ENCODE results near the gene PACSIN2.

Gene PACSIN2

DNA sequence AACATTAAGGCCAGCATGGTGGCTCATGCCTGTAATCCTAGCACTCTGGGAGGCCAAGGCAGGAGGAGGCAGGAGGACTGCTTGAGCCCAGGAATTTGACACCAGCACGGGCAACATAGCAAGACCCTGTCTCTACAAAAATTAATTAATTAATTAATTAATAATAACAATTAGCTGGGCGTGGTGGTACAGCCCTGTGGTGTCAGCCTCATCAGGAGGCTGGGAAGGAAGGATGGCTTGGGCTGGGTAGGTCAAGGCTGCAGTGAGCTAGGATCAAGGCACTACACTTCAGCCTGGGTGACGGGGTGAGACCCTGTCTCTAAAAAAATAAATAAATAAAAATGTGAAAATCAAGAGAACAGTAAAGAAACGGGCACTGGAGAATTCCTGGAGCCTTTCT, 159.2 kb downstream of the PACSIN2 start:
- no peak for DNase-seq

DNA sequence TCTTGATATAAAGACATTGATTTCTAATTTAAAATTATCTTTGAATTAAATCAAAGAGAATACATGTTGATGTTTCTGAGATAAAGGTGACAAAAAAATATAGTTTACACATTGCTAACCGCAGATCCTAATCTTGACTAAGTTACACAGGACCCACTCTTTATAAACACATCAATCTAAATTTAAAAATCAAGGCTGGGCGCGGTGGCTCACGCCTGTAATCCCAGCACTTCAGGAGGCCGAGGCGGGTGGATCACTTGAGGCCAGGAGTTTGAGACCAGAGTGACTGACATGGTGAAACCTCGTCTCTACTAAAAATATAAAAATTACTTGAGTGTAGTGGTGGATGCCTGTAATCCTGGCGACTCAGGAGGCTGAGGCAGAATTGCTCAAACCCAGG, 159.7 kb downstream of the PACSIN2 start:
- DNase-seq, result no peak

DNA sequence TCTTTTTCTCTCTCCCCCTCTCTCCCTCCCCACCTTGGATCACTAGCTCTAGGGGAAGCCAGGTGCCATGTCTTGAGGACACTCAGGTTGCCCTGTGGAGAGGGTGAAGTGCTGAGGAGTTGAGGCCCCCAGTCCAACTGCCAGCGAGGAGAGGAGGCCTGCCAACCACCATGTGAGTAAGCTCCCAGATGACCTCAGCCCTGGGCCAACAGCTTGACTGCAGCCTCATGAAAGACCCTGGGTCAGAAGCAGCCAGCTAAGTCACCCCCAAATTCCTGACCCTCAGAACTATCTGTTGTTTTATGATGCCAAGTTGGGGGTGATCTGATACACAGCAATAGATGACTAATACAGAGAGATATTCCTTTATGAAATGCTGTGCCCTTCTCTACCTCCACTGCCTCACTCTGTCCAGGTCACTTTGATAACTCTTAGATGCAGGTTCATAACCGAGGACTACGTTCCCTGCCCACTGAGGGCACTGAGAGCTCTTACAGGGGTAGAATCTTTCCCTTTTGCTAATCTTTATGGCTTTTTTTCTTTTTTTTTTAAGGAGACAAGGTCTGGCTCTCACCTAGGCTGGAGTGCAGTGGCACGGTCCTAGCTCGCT, 165.9 kb downstream of the PACSIN2 start:
- DNase-seq, result no peak

DNA sequence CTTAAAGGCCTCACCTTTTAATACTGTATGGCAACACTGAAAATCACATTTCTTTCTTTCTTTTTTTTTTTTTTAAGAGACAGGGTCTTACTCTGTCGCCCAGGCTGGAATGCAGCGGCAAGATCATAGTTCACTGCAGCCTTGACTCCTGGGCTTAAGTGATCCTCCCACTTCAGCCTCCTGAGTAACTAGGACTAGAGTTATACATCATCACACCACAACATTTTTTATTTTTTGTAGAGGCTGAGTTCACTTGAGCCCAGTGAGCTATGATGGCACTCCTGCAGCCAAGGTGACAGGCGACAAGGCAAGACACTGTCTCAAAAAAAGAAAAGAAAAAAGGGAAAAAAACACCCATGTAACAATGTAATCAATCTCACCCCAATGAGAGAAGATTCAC, 167.8 kb downstream of the PACSIN2 start:
- no peak for DNase-seq

DNA sequence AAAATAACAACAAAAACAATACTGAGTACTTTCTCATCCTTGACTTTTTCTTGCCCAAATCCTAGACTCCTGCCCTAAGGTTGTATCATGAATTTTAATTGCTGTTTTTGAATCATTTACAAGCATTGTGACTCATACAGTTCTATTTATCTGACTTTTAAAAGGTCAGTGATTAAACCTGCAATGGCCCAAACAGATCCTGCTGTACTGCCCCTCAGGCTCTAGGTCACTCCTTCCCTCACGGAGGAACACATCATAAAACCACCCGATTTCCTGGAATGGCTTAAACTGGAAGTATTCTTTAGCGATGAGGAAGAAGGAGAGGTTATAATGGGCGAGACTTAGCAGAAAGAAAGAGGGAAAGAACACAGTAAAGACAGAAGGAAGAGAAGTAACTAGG, 170.2 kb downstream of the PACSIN2 start:
- DNase-seq, result no peak

DNA sequence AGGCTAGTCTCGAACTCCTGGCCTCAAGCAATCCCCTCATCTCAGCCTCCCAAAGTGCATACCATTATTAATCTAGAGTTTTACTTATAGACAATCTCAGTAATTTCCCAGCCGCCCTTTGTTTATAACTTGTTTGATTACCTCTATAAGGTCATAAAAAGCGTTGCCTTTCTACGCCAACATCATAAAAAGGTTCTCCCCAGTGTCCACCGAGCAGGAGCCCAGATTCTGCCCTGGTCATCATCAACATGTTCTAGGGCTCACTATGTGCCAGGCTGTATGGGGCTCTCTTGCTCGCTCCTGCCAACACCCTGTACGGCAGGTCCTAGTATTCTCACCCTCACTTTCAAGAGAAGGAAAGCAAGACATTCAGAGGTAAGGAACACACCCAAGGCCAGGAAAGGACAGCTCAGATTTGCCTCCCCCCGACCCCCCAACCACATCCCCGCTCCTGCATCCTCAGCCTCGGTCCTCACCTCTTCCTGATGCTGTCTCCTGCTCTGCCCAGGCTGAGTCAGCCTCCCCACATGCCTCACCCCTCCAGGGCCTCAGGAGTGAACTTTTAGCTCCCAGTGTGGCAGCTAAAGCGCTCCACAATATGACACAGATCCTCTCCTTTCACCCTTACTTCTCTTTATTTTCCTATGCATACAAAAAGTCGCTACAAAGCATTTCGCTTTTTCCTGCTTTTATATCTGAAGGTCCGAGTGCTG, 172.1 kb downstream of the PACSIN2 start:
- DNase-seq, result no peak

DNA sequence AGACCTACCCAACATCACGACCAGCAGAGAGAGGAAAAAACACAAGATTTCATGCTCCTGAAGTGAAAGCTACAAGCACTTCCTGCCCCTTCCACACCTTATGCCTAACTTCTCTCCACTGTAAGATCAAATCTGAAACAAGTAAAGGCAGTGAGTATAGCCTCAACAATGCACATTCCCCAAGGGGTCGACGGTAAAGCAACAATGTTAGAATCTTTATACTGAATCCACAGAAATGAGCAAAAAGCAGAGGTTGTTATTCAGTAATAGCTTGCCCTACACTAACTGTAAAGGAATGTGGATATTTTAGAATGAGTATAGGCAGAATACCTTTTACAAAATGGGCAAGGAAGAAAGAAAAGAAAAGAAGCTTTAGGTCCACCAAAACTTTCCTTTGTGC, 173.5 kb downstream of the PACSIN2 start:
- no peak for DNase-seq

DNA sequence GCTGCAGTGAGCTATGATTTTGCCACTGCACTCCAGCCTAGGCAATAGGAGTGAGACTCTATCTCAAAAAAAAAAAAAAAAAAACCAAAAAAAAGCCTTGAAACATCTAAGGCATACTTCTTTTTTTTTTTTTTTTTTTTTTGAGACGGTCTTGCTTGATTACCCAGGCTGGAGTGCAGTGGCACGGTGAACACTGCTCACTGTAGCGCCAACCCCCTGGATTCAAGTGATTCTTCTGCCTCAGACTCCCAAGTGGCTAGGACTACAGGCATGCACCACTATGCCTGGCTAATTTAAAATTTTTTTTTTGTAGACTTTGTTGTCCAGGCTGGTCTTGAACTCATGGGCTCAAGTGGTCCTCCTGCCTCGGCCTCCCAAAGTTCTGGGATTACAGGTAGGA, 177.4 kb downstream of the PACSIN2 start:
- DNase-seq, result no peak

DNA sequence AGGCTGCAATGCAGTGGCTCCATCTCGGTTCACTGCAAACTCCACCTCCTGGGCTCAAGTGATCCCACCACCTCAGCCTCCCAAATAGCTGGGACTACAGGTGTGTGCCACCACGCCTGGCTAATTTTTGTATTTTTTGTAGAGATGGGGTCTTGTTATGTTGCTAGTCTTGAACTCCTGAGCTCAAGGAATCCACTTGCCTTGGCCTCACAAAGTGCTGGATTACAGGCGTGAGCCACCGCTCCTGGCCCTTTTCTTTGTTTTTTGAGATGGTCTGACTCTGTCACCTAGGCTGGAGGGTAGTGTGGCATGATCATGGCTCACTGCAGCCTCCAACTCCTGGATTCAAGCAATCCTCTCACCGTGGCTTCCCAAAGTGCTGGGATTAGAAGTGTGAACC, 178.9 kb downstream of the PACSIN2 start:
- no peak for DNase-seq

DNA sequence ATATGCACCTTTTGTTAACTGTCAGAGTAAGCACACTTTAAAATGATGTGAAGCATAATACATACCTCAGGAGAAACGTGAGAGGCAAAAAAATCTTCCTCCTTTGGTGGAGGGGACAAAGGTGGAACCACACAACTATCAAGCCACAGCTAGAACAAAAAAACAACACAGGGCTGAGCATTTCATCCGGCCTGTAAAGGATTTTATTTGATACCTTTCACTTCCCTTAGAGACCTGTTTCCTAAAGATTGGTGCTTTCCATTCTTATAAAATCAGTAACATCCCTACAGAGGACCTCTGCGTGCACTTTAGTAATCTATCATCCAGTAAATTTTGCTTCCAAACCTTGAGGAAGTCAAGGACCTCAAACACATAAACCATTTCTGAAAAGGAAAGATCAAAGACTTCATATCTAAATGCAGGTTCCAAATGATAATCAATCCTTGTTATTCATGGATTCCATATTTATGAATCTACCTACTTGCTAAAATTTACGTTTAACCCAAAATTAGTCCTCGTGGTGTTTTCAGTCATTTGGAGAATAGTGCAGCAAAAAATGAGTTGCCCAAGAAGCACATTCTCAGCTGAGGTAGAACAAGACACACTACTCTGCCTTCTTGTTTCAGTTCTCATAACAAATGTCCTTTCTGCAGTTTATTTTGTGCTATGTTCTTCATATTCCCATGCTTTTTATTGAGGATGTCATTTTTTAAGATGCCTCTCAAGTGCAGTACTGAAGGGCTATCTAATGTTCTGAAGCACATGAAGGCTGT, 180.6 kb downstream of the PACSIN2 start:
- no peak for DNase-seq

DNA sequence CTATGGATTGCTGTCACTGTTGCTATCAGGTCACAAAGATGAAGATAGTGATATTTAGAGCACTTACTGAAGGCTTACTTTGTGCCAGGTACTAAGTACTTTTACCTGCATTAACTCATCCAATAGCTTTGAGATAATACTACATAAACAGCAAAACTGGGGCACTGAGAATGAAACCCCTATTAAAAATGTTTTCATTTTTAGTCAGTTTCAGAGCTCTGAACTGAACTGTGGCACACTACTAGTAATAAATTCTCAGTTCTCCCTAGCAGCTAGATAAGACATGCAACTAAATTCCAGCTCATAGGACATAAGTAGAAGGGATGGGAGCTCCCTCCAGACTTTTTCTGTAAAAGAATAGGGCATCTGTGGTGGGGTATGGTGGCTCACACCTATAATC, 181.8 kb downstream of the PACSIN2 start:
- DNase-seq, result no peak

DNA sequence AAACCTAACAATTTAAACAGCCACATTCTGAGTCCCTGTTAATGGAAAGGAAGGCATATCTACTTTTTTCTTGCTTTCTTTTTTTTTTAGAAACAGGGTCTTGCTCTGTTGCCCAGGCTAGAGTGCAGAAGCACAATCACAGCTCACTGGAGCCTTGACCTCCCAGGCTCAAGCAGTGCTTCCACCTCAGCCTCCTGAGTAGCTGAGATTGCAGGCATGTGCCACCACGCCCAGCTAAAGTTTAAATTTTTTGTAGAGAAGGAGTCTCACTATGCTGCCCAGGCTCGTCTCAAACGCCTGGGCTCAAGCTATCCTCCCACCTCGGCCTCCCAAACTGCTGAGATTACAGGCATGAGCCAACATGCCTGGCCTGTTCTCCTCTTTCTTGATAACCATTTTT, 183.2 kb downstream of the PACSIN2 start:
- no peak for DNase-seq

DNA sequence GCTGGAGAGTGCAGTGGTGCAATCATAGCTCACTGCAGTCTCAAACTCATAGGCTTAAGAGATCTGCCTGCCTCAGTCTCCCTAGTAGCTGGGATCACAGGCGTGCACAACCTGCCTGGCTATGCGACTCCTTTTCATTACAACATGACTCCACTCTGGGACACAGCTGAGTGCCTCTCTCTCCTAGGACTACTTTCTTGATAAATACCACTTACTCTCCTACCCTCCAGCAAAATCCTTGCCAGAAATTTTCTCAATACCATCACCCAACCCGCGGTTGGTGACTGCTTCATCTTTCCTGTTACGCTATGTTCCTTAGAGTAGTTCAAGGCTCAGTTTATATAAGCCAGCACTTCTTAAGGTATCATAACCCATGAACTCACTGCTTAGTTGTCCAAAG, 184.8 kb downstream of the PACSIN2 start:
- no peak for DNase-seq

DNA sequence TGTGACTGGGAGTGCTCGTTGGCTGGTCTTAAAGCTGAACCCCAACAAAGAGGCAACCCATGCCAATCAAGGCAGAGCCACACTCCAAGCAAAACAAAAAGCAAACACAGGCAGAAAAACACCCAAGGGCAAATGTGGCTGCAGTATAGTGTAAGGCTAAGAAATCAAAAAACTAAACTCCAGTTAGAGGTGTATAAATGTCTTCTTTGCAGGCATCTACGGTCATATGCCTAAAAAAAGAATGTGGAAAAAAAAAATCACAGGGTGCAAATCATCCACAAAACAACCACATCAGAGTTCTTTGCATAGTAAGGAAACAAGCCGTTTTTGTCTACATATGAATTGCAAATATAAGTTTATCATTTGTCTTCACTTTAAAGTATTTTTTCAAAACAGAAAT, 185.6 kb downstream of the PACSIN2 start:
- no peak for DNase-seq

DNA sequence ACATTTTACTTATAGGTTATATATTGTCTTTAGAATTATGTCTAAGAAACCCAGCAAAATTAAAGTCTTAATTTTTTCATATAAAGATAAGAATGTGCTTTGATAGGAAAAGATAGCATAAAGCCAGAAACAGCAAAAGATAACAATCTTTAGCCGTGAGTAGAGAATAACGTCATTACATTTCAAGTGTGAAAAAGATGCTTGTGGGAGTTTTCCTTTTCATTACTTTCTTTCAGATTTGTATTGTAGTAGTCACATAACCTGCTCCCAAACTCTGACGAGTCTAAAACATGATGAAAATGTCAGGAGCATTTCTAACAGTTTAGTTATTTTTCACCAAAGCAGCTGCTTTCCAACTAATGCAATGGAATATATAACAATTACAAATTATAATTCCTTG, 189.2 kb downstream of the PACSIN2 start:
- no peak for DNase-seq

DNA sequence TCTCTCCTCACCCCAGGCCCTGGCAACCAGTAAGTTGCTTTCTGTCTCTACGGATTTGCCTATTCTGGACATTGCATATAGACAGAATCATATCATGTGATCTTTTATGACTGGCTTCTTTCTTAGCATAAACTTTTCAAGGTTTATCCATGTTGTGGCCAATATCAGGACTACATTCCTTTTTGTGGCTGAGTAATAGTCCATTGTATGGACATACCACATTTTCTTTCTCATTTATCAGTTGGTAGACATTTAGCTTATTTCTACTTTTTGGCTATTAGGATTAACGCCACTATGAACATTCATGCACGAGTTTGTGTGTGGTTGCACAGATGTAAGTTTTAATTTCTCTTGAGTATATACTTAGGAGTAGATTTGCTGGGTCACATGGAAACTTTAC, 193.6 kb downstream of the PACSIN2 start:
- no peak for DNase-seq

DNA sequence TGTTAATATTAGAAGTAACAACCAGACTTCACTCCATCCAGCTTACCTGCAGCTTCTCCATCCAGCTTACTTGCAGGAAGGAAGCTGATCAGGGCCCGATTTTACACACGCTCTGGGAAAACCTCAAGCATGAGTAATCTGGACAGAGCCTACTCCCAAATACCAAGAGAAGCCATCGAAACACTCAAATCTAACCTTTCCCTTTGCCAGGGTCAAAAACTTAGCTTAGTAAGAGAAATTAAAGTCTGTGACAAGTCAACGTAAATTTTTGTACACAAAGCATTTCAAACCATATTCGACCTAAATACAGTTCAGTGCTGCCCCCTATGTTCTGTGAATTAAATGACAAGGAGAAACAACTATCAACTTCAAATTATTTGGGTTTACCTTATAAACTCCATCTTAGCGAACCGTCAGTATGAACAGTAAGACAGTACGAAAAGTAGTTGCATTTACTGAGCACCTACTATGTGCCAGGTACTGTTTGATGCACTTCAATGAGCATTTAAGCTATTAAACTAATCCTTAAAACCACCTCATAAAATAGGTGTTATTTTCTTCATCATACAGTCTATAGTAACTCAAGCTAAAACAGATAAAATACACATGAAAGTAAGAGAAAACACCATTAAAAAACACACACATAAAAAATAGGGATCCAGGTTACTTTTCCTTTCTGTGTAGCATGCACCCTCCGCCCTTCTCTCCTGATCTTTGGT, 194.7 kb downstream of the PACSIN2 start:
- peak; percentile 71 for DNase-seq
